Stimulated activated CD8-positive, alpha-beta memory T cell treated with anti-CD3 and anti-CD28 coated beads, Interleukin-7, amount 100 ng/mL, for 4 hours (primary cell): ENCODE measurements around the gene RRP1.

Experiments used
- DNase-seq, 2 donors: peaks; one replicate each; pipeline ENCODE4 v3.0.0-alpha.2; 2020; ENCODE audit warnings: low read depth in 2 of 2

Gene RRP1

GRCh38 chr21:43775190-43775589 is 14.2 kb upstream of the RRP1 start:
- DNase-seq, result no peak

- DNase-seq, result peak; percentile 68 to 82
Observed at GRCh38 chr21:43775795-43776430, 13.5 kb upstream of the RRP1 start, which contains the start of gene CSTB. TSS of gene CSTB (minus strand) at chr21:43776308. CDS start at chr21:43776269, 39 bp downstream.

GRCh38 chr21:43777953-43778352 is 11.4 kb upstream of the RRP1 start:
- DNase-seq, result no peak

- no peak for DNase-seq
Observed at GRCh38 chr21:43778469-43779335, 10.7 kb upstream of the RRP1 start.

GRCh38 chr21:43779660-43780059 is 9.7 kb upstream of the RRP1 start:
- DNase-seq, result no peak

GRCh38 chr21:43781846-43782245 is 7.5 kb upstream of the RRP1 start:
- DNase-seq, result no peak

- no peak for DNase-seq
Observed at GRCh38 chr21:43782431-43783097, 6.8 kb upstream of the RRP1 start.

GRCh38 chr21:43783098-43783700 is 6.2 kb upstream of the RRP1 start:
- no peak for DNase-seq

- DNase-seq, result no peak
Observed at GRCh38 chr21:43785134-43785533, 4.2 kb upstream of the RRP1 start.

GRCh38 chr21:43786300-43786806 is 3.0 kb upstream of the RRP1 start:
- no peak for DNase-seq

GRCh38 chr21:43786807-43787440 is 2.5 kb upstream of the RRP1 start:
- no peak for DNase-seq

GRCh38 chr21:43790010-43790524 is 690 bp downstream of the RRP1 start:
- DNase-seq, result no peak

GRCh38 chr21:43792406-43792805 is 3.0 kb downstream of the RRP1 start:
- DNase-seq, result no peak

- DNase-seq, result no peak
Observed at GRCh38 chr21:43793243-43793642, 3.9 kb downstream of the RRP1 start.

- DNase-seq, result no peak
Observed at GRCh38 chr21:43794311-43794710, 4.9 kb downstream of the RRP1 start.

- no peak for DNase-seq
Observed at GRCh38 chr21:43794857-43795256, 5.5 kb downstream of the RRP1 start.

- no peak for DNase-seq
Observed at GRCh38 chr21:43797415-43797814, 8.0 kb downstream of the RRP1 start.

GRCh38 chr21:43797925-43798715 is 8.7 kb downstream of the RRP1 start:
- no peak for DNase-seq

- DNase-seq, result no peak
Observed at GRCh38 chr21:43799301-43799840, 10.0 kb downstream of the RRP1 start.

- no peak for DNase-seq
Observed at GRCh38 chr21:43800124-43800523, 10.7 kb downstream of the RRP1 start.
